Gastroesophageal sphincter (tissue), 4 donors: ENCODE data around the gene NDE1. TPM values are rescaled to one million over a fixed set of nuclear protein-coding genes. Genes with fewer than 3 reads are reported as not detected.

Source experiments
- ATAC-seq: fragments of 150-250 bp; one replicate; pipeline ENCODE4 v1.9.1; 2016; ENCODE audit warnings: mild to moderate bottlenecking, moderate library complexity
- H3K27ac ChIP-seq, 4 donors: fragments of 200-600 bp; sonication (generic) in 3 of 4; 1 replicate in 3 of 4; 2 replicates in 1 of 4; pipeline ENCODE4 v1.5.1; 2016 to 2019
- H3K27me3 ChIP-seq: fragments of 200-600 bp; sonication (generic); one replicate; pipeline ENCODE4 v1.5.1; 2019
- H3K36me3 ChIP-seq, 2 donors: fragments of 200-600 bp; sonication (generic); one replicate each; pipeline ENCODE4 v1.5.1; 2019; ENCODE audit warnings: control low read depth in 1 of 2
- H3K4me1 ChIP-seq, 3 donors: fragments of 200-600 bp; sonication (generic); 1 replicate in 2 of 3; 2 replicates in 1 of 3; pipeline ENCODE4 v1.5.1; 2016 to 2019; ENCODE audit warnings: control low read depth in 2 of 3
- H3K4me3 ChIP-seq, 2 donors: fragments of 200-600 bp; sonication (generic); one replicate each; pipeline ENCODE4 v1.5.1; 2019; ENCODE audit warnings: mild to moderate bottlenecking in 1 of 2, moderate library complexity in 1 of 2
- H3K9me3 ChIP-seq, 3 donors: fragments of 200-600 bp; sonication (generic); one replicate each; pipeline ENCODE4 v1.5.1; 2017 to 2019; ENCODE audit warnings: control low read depth in 2 of 3
- CTCF ChIP-seq, 4 experiments: fragments of 200-600 bp in 2 of 4; fragments of 450-650 bp in 2 of 4; sonication (generic) in 1 of 4; IDR thresholded peaks; one replicate each; pipeline ENCODE4 v1.5.1; 2017 to 2019; ENCODE audit warnings: antibody characterized with exemption in 4 of 4, mild to moderate bottlenecking in 2 of 4, moderate library complexity in 2 of 4
- EP300 ChIP-seq: sonication (generic); formaldehyde crosslinking; IDR thresholded peaks from one replicate; pipeline ENCODE4 v1.6.1; 2017; ENCODE audit warnings: antibody characterized with exemption, mild to moderate bottlenecking
- POLR2A ChIP-seq, 2 donors: fragments of 450-650 bp; IDR thresholded peaks; one replicate each; pipeline ENCODE4 v1.6.1; 2017; ENCODE audit warnings: antibody characterized with exemption in 2 of 2, mild to moderate bottlenecking in 2 of 2, moderate library complexity in 1 of 2
- POLR2AphosphoS5 ChIP-seq: sonication (generic); formaldehyde crosslinking; IDR thresholded peaks from one replicate; pipeline ENCODE4 v1.6.1; 2017; ENCODE audit warnings: antibody characterized with exemption
- WGBS, 2 donors: methylation state at CpG; one replicate each; pipeline ENCODE4 v1.1.5; 2018; ENCODE audit warnings: low coverage in 1 of 2; 5-methylcytosine and 5-hydroxymethylcytosine counted together
- total RNA-seq, 4 donors: library from RNA; depleted of rRNA; stranded (reverse); fragments of >200 nt; gene quantifications; one replicate each; pipeline ENCODE4 v1.1.0, GENCODE V29; 2016

Gene NDE1
- total RNA-seq, 4 donors from 2014 or later, result 34.9 to 123 (median 62.3) TPM

GRCh38 chr16:15741207-15741871, 91.3 kb downstream of the NDE1 start:
- peaks cover 0 to 82% (median 0%) of the 10 kb centered on the region in 3 donors for H3K4me1 ChIP-seq
- no peaks in the 10 kb centered on the region for H3K27me3 ChIP-seq
- no peak overlapping the region for H3K4me3 ChIP-seq
- no peak for ATAC-seq
- TF ChIP-seq POLR2A (IDR thresholded peaks at IDR 0.05), result no peak
- peak; percentile 40 for TF ChIP-seq POLR2AphosphoS5
- peaks cover 0 to 100% of the 10 kb centered on the region in 2 donors for H3K36me3 ChIP-seq
- WGBS, 2 donors, result 89 to 90% methylated on average over 6 of the region's 13 CpGs
- H3K9me3 ChIP-seq, result no peaks in the 10 kb centered on the region
- H3K27ac ChIP-seq, result peak overlapping the region in 3 of 4 donors; percentile 34 to 78 (median 60)

DNA sequence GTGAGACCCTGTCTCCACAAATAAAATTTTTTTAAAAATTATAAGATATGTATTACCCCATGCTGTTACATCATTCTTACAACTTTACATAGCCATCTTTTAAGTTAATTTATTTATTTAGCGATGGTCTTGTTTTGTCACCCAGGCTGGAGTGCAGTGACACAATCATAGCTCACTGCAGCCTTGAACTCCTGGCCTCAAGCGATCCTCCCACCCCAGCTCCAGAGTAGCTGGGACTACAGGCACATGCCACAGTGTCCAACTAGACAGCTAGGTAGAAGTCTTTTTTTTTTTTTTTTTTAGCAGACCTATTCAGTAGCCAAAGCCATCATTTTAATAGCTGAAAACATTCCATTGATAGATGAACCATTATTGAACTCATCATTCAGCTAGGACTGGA, 92.7 kb downstream of the NDE1 start:
- Histone ChIP-seq H3K4me1 (peaks cover 0 to 70% (median 0%) of the 10 kb centered on the region in 3 donors), H3K27me3 (no peaks in the 10 kb centered on the region), H3K27ac (peak overlapping the region in 2 of 4 donors; percentile 21 to 78), H3K9me3 (no peaks in the 10 kb centered on the region), H3K4me3 (no peak overlapping the region), H3K36me3 (peaks cover 0 to 100% of the 10 kb centered on the region in 2 donors)
- ATAC-seq, result no peak
- 94 to 100% methylated on average over 2 of the region's 2 CpGs for WGBS, 2 donors
- TF ChIP-seq EP300 (no peak), CTCF (IDR thresholded peaks at IDR 0.05) (no peak)

DNA sequence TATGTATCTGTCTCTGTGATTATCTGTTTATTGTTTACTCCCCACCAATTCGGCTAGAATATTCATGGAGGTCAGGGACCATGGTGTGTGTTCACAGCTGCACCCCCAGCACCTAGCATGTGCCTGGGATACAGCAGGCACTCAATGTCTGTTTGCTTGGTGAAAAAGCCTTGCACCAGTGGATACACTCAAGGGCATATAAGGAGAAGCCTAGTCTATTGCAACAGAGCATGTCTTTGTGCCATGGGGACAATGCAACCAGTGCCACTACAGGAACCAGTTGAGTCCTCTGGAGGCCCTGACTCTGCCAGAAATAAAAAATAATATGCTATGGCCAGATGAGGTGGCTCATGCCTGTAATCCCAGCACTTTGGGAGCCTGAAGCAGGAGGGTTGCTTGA, 93.6 kb downstream of the NDE1 start:
- TF ChIP-seq CTCF (IDR thresholded peaks at IDR 0.05) (no peak), POLR2AphosphoS5 (peak; percentile 23)
- Histone ChIP-seq H3K27ac (peak overlapping the region in 3 of 4 donors; percentile 2 to 78 (median 26)), H3K9me3 (no peaks in the 10 kb centered on the region), H3K4me1 (peaks cover 0 to 77% (median 0%) of the 10 kb centered on the region in 3 donors), H3K36me3 (peaks cover 0 to 100% of the 10 kb centered on the region in 2 donors), H3K4me3 (no peak overlapping the region), H3K27me3 (no peaks in the 10 kb centered on the region)
- ATAC-seq, result no peak
- WGBS, 2 donors, result 29 to 44% methylated on average over 1 of the region's 1 CpG

DNA sequence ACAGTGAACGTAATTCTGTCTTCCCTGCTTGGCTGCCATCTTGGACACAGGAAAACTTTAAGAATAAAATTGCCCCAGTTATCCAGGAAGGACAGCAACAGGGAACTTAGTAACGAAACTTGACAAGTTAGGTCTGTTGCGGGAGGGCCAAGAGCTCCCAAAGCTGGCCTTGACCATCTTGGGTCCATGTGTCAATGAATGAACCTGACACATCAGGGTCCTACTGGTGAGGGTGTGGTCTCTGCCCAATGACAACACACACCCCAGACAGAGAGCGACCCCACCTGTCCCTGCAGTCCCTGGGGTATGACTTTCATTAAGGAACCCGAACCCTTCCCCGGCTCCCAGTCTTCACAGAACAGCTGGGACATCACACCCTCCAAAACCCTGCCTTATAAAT, 96.3 kb downstream of the NDE1 start:
- no peak for TF ChIP-seq EP300
- no peak for TF ChIP-seq CTCF (IDR thresholded peaks at IDR 0.05)
- no peak for TF ChIP-seq POLR2A (IDR thresholded peaks at IDR 0.05)
- peak; percentile 7 for TF ChIP-seq POLR2AphosphoS5
- peaks cover 2 to 100% of the 10 kb centered on the region in 2 donors for H3K36me3 ChIP-seq
- H3K27ac ChIP-seq, result peak overlapping the region; percentile 14 to 78 (median 56)
- H3K4me1 ChIP-seq, result peaks cover 0 to 72% (median 0%) of the 10 kb centered on the region in 3 donors
- no peak for ATAC-seq
- H3K4me3 ChIP-seq, result no peak overlapping the region
- H3K9me3 ChIP-seq, result no peaks in the 10 kb centered on the region
- WGBS, 2 donors, result 92 to 100% methylated on average over 2 to 3 of the region's 6 CpGs
- no peaks in the 10 kb centered on the region for H3K27me3 ChIP-seq

DNA sequence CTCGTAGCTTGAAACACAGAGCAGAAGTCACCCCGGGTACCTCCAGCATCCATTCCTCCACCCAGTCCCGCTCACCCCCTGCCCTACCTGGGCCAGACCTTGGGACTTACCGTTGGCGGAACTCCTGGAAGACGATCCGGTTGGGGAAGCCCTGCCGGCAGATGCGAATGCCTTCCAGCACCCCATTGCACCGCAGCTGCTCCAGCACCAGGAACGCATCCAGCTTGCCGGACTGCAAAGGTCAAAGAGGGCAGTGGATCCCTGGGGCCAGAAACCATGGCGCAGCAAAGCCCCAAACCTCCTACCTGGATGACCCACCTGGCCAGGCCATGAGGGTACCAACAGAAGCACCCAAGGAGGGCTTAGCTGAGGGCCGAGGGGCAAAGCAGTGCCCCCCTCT, 97.9 kb downstream of the NDE1 start:
- no peak overlapping the region for H3K4me3 ChIP-seq
- H3K27ac ChIP-seq, result peak overlapping the region in 3 of 4 donors; percentile 33 to 78 (median 75)
- no peaks in the 10 kb centered on the region for H3K27me3 ChIP-seq
- H3K36me3 ChIP-seq, result peaks cover 2 to 100% of the 10 kb centered on the region in 2 donors
- 40% methylated on average over 1 of the region's 14 CpGs; no CpG with 5 or more reads in 1 of the 2 donors for WGBS, 2 donors
- H3K9me3 ChIP-seq, result no peaks in the 10 kb centered on the region
- no peak for TF ChIP-seq EP300
- peak; percentile 24 for TF ChIP-seq POLR2AphosphoS5
- H3K4me1 ChIP-seq, result peaks cover 0 to 72% (median 0%) of the 10 kb centered on the region in 3 donors
- no peak for ATAC-seq

DNA sequence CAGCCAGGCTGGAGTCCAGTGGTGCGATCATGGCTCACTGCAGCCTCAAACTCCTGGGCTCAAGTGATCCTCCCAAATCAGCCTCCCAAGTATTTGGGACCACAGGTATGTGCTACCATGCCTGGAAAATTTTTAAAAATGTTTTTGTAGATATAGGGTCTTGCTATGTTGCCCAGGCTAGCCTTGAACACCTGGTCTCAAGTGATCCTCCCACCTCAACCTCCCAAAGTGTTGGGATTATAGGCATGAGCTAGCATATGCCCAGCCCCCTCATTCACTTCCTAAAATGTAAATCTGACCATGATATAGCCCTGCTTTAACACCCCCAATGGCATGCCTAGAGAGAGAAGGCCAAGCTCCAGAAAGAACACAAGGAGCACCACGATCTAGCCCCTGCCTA, 98.6 kb downstream of the NDE1 start:
- TF ChIP-seq CTCF (IDR thresholded peaks at IDR 0.05) (no peak), EP300 (no peak)
- WGBS, 2 donors, result 53 to 64% methylated on average over 1 to 2 of the region's 2 CpGs
- Histone ChIP-seq H3K9me3 (no peaks in the 10 kb centered on the region), H3K27me3 (no peaks in the 10 kb centered on the region), H3K4me1 (peaks cover 0 to 73% (median 0%) of the 10 kb centered on the region in 3 donors), H3K4me3 (no peak overlapping the region), H3K36me3 (peaks cover 2 to 100% of the 10 kb centered on the region in 2 donors), H3K27ac (peak overlapping the region; percentile 24 to 78 (median 54))
- ATAC-seq, result no peak
